ENCODE results near the gene IGSF23.
"Not testable (repeated sequence)": the region's sequence is repeated elsewhere in the genome, so short reads cannot be mapped to it uniquely, and the experiment has no call there.

Gene IGSF23

GRCh38 chr19:44614313-44614712, 950 bp downstream of the IGSF23 start:
- DNase-seq (ENCODE audit: low read depth), result no peak

DNA sequence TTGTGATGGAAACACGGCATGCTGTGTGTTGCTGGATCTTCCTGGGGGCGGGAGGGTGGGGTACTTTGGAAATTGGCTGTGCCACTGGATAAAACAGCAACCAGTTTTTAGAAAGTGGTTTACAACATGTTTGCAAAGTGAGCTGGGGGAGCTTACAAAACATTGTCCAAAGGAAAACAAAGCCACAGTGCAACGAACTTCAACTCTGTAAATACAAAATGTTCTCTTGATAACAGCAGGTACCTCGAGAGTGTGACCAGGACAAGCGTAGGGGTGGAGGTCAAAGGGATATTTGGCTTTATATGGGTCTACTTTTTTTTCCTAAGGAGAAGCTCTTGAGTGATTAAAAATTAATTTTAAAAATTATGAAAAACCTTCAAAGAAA, 2.5 kb downstream of the IGSF23 start:
- no peak for DNase-seq (ENCODE audit: low read depth)

DNA sequence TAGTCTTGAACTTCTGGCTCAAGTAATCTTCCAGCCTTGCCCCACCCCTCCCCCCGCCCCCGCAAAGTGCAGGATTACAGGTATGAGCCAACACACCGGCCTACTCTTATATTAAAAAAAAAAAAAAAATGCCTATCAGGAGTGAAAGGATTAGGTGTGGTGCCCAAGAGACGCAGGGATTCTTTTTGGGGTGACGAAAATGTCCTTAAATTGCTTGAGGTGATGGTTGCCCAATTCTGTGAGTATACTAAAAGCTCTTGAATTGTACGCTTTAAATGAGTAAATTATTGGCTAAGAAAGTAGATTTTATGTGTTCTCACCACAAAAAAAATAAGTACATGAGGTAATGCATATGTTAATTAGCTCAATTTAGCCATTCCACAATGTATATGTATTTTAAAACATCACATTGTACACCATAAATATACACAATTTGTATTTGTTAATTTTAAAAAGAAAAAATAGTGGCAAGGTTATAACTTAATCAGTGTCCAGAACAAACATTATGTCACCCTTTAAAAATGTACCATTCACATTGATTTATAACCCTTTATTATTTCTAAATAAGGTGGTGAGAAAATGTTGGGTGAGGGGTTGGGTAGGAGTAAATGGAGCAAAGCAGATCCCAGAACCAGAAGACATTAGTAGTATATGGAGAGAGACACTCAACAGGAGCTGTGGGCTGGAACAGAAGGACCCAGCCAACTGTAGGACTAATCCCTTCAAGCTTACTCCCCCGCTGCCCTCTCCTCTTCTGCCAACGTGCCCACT, 3.9 kb downstream of the IGSF23 start:
- DNase-seq (ENCODE audit: low read depth), result no peak

- no peak for DNase-seq (ENCODE audit: low read depth)
These were observed 5.4 kb downstream of the IGSF23 start for GRCh38 chr19:44618640-44619357.

- DNase-seq (ENCODE audit: low read depth), result no peak
These were observed 7.3 kb downstream of the IGSF23 start for GRCh38 chr19:44620667-44621066.

GRCh38 chr19:44621367-44621766, 8.0 kb downstream of the IGSF23 start:
- DNase-seq (ENCODE audit: low read depth), result no peak

DNA sequence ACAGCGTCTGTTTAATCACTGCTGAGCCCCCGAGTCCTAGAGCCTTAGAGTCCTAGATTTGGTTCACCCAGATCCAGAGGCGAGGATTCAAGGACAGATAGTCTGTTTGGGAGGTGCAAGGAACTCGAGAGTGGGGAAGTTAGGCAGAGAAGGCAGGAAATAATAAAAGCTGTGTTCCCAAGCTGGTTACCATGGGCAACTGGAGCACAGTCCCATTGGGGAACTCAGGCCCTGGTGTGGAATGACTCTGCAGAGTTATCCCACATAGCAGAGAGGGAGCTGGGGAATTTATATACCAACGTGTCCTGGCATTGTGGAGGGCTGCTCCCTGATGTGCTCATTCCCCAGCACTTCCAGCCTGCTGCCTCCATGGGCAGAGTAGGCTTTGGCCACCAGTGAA, 9.7 kb downstream of the IGSF23 start:
- DNase-seq (ENCODE audit: low read depth), result no peak

DNA sequence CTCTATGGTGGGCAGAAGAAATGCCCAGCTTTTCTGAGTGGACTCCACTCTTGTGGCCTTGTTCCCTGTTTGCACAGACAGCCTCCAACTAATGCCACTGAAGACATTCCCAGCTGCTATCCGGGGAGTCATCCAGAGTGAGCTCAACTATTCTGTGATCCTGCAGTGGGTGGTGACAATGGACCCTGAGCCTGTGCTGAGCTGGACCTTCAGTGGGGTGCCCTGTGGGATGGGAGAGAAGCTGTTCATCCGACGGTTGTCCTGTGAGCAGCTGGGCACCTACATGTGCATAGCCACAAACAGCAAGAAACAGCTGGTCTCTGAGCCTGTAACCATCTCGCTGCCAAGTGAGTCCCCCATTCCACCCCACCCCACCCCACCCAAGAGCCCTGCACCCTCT, 10.3 kb downstream of the IGSF23 start:
- no peak for DNase-seq (ENCODE audit: low read depth)

DNA sequence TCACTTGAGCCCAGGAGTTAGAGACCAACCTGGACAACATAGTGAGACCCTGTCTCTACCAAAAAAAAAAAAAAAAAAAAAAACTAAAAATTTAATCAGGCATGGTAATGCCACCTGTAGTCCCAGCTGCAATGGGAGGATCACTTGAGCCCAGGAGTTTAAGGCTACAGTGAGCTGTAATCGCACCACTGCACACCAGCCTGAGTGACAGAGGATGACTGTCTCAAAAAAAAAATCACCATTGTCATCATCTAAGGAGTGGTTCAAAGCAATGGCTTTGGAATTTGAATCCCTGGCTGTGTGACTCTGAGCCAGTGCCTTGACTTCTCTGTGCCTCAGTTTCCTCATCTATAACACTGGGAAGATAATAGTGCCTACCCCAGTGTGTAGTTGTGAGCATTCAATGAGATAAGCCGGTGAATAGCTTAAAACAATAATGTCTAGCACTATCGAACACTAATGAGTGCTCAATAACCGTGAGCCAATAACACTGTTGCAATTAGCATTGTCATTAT, 11.5 kb downstream of the IGSF23 start:
- no peak for DNase-seq (ENCODE audit: low read depth)

DNA sequence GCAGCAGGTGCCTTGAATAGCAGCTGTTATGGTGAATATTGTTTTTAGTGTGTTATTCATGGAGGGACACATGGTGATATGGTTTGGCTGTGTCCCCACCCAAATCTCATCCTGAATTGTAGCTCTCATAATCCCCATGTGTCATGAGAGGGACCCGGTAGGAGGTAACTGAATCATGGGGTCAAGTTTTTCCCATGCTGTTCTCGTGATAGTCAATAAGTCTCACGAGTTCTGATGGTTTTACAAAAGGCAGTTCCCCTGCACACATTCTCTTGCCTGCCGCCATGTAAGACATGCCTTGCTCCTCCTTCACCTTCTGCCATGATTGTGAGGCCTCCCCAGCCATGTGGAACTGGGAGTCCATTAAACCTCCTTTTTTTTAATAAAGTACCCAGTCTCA, 12.3 kb downstream of the IGSF23 start:
- not testable (repeated sequence) for DNase-seq (ENCODE audit: low read depth)

DNA sequence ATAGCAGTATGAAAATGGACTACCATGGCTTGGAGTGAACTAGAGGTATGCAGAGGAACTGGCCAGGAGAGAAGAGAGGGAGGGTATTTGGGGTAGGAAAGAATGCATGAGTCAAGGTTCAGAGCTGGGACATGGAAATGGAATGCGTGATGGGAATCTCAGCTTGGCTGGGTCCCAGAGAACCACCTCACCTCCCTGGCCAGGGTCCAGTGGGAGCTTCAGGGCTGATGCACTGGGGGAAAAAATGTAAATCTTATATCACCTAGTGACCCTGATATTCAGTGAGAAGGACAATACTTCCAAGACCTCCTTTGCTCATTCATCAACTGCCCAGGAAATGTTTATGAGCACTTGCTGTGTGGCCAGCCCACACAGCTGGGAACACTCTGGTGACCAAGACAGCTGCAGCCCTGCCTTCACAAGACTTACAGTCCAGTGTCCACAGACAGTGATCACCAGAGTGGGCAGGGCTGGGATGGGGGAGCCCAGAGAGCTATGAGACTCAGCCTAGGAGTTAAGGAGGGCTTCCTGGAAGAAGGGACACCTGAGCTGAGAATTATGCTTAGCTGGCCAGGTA, 12.8 kb downstream of the IGSF23 start:
- peak; percentile 97 for DNase-seq (ENCODE audit: low read depth)

DNA sequence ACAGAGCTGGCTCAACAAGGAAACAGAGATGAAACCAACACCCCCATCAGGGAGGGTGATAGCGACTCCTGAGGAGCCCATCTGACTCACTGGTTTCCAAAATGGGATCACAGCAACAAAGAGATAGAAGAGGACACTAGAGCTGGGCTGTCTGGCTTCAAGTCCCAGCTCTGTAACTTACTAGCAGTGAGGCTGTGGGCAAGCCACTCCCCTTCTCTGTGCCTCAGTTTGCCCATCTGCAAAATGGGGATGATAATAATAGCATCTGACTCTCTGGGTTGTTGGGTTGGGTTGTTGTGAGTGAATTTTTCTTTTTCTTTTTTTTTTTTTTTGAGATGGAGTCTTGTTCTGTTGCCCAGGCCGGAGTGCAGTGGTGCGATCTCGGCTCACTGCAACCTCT, 14.3 kb downstream of the IGSF23 start:
- DNase-seq (ENCODE audit: low read depth), result no peak

DNA sequence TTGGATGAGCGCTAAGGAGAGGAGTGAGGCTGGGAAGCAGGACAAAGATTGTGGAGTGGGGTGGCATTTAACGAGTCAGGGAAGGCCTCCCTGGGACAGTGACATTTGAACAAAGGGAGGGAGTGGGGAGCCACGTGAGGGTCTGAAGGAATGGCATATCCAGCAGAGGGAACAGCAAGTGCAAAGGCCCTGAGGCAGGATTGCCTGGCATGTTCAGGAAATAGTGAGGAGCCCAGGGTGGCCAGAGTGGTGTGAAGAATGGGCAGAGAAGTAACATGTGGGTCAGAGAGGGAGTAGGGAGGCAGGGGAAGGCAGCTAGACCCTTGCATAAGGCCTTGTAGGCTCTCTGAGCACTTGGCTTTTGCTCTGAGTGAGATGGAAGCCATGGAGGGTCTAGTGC, 15.4 kb downstream of the IGSF23 start:
- DNase-seq (ENCODE audit: low read depth), result no peak

DNA sequence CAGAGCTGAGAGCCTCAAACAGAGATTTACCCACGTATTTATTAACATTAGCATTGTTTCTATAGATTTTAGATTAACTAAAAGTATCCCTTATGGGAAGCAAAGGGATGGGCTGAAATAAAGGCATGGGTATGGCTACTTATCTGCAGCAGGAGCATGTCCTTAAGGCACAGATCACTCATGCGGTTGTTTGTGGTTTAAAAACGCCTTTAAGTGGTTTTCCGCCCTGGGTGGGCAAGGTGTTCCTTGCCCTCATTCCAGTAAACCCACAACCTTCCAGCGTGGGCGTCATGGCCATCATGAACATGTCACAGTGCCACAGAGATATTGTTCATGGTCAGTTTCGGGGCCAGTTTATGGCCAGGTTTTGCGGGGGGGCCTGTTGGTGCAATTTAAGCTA, 18.2 kb downstream of the IGSF23 start:
- DNase-seq (ENCODE audit: low read depth), result not testable (repeated sequence)

DNA sequence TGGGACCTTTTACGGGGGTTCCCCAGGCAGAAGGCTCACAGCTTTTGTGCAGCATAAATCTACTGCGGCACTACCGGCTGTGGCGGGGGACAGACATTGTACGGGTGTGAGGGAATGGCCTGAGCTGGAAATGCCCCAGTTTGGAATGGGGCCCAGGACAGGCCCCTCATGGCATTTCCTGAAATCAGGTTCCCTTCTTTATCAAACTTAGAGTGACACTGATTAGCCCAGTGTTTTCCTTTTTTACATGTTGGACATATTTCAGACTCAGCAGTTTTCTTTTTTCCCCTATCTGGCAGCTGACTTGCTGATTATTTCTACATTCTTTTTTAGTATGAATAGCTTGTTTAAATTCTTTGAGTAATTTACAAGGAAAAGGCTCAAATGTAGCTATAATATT, 20.7 kb downstream of the IGSF23 start:
- DNase-seq (ENCODE audit: low read depth), result not testable (repeated sequence)

DNA sequence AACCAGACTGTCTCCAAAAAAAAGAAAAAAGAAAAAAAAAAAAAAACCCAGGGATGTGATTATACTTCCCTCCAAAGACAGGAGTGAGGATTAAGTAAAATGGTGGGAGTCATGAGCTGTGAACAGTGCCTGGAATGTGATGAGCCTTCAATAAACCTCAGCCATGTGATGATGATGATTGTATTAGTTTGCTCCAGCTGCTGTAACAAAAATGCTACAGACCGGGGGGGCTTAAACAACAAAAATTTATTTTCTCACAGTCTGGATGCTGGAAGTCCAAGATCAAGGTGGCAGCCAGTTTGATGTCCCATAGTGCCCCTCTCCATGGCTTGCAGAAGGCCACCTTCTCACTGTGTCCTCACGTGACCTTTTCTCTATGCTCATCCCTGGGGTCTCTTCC, 21.4 kb downstream of the IGSF23 start:
- DNase-seq (ENCODE audit: low read depth), result no peak

GRCh38 chr19:44635581-44636438, 22.4 kb downstream of the IGSF23 start:
- peak; percentile 40 for DNase-seq (ENCODE audit: low read depth)

DNA sequence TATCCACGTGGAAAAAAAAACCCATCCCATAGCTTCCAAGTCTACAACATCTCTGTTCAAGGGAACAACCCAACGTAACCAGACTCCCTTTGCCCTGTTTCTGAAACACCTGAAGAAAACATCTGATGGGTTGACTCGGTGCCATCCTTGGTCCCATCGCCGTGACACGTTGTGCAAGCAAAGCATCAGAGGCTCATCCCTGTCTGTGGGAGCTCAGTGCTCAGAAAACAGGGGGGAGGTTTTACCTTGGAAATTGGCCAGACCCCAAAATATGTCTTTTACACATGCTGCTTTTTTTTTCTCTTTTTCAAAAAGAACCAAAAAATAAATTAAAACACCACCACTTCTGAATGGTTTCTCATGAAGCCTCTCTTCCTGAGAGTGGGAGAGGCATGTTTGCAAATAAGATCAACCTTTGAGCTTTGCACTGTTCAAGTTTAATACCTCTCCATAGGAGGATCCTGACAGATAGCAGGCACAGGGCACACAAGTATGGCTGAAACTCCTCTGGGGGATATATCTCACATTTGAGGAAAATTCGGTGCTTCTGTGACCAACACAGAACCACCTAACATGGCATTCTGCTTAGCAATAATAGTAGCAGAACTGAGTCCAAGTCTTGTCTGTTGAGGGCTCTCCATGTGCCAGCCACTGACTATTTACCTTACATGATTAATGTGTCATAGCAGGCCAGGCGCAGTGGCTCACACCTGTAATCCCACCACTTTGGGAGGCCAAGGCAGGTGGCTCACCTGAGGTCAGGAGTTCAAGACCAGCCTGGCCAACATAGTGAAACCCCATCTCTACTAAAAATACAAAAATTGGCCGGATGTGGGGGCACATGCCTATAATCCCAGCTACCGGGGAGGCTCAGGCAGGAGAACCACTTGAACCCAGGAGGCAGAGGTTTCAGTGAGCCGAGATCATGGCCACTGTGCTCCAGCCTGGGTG, 23.4 kb downstream of the IGSF23 start:
- DNase-seq (ENCODE audit: low read depth), result no peak

DNA sequence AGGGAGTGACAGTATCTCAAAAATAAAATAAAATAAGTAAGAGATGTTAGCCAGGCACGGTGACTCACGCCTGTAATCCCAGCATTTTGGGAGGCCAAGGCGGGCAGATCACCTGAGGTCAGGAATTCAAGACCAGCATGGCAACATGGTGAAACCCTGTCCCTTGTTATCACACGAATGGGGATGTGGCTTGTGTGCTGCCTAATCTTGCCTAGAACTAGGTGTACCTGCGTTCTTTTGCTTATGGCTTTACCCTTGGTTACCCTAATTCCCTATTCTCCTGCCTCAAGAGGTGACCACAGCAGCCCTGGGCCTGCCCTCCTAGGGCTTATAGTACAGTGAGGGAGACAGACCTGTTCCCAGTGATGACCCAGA, 24.0 kb downstream of the IGSF23 start:
- no peak for DNase-seq (ENCODE audit: low read depth)

GRCh38 chr19:44640518-44640917, 27.2 kb downstream of the IGSF23 start:
- peak; percentile 73 for DNase-seq (ENCODE audit: low read depth)

All from amniotic epithelial cell (primary cell).